Lower leg skin (tissue), 4 donors: ENCODE results near the gene FOXR1. TPM values are rescaled to one million over a fixed set of nuclear protein-coding genes. Genes with fewer than 3 reads are reported as not detected.

Experiments used
- DNase-seq, 2 donors: peaks; one replicate each; pipeline ENCODE4 v3.0.0-alpha.2; 2019; ENCODE audit warnings: low spot score in 2 of 2
- H3K4me3 ChIP-seq: fragments of 200-600 bp; sonication (generic); 2 replicates; pipeline ENCODE4 v1.5.1; 2017; ENCODE audit warnings: mild to moderate bottlenecking, low read depth; ENCODE audit not compliant: poor library complexity, severe bottlenecking
- POLR2A ChIP-seq, 2 donors: fragments of 450-650 bp; IDR thresholded peaks; one replicate each; pipeline ENCODE4 v1.6.1; 2016 to 2017; ENCODE audit warnings: antibody characterized with exemption in 2 of 2, mild to moderate bottlenecking in 1 of 2, moderate library complexity in 1 of 2
- WGBS, 2 donors: methylation state at CpG; one replicate each; pipeline ENCODE4 v1.1.5; 2018; 5-methylcytosine and 5-hydroxymethylcytosine counted together
- intact Hi-C: fragments of 100-400 bp; cut with DNase I; formaldehyde crosslinking; loops from one replicate; pipeline ENCODE4 v1.15.0; 2023; ENCODE audit warnings: low total_unique reads
- total RNA-seq, 4 donors: library from RNA; depleted of rRNA; stranded (reverse); fragments of >200 nt; gene quantifications; one replicate each; pipeline ENCODE4 v1.1.0, GENCODE V29; 2016
- TF ChIP-seq, protein P1 (sequence below), 3 donors: fragments of 450-650 bp; IDR thresholded peaks; one replicate each; pipeline ENCODE4 v1.5.1; 2016; ENCODE audit warnings: antibody characterized with exemption in 3 of 3, mild to moderate bottlenecking in 3 of 3, moderate library complexity in 2 of 3

The FOXR1 gene
- not detected for total RNA-seq

GRCh38 chr11:118971646-118972045 is at the start of gene FOXR1:
TSS of gene FOXR1 (plus strand) at chr11:118971761. CDS start at chr11:118971932, 171 bp downstream.
- H3K4me3 ChIP-seq = no peak within 1 kb of the TSS
- DNase-seq = no peak
- WGBS, 2 donors = 66 to 69% methylated on average over 20 to 31 of the region's 33 CpGs
- intact Hi-C loops = no loop called here
- TF ChIP-seq, protein P1, sequence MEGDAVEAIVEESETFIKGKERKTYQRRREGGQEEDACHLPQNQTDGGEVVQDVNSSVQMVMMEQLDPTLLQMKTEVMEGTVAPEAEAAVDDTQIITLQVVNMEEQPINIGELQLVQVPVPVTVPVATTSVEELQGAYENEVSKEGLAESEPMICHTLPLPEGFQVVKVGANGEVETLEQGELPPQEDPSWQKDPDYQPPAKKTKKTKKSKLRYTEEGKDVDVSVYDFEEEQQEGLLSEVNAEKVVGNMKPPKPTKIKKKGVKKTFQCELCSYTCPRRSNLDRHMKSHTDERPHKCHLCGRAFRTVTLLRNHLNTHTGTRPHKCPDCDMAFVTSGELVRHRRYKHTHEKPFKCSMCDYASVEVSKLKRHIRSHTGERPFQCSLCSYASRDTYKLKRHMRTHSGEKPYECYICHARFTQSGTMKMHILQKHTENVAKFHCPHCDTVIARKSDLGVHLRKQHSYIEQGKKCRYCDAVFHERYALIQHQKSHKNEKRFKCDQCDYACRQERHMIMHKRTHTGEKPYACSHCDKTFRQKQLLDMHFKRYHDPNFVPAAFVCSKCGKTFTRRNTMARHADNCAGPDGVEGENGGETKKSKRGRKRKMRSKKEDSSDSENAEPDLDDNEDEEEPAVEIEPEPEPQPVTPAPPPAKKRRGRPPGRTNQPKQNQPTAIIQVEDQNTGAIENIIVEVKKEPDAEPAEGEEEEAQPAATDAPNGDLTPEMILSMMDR (IDR thresholded peaks at IDR 0.05) = no peak
- no peak for TF ChIP-seq POLR2A (IDR thresholded peaks at IDR 0.05)

GRCh38 chr11:118921929-118922744 is 49.4 kb upstream of the FOXR1 start:
- peak; percentile 70 to 95 for DNase-seq
- TF ChIP-seq POLR2A (IDR thresholded peaks at IDR 0.05) = no peak
- TF ChIP-seq, protein P1 (IDR thresholded peaks at IDR 0.05) = no peak
- H3K4me3 ChIP-seq = peak overlapping the region; percentile 17
- intact Hi-C loops = no loop called here
- 5 to 9% methylated on average over 7 to 16 of the region's 20 CpGs for WGBS, 2 donors

DNA sequence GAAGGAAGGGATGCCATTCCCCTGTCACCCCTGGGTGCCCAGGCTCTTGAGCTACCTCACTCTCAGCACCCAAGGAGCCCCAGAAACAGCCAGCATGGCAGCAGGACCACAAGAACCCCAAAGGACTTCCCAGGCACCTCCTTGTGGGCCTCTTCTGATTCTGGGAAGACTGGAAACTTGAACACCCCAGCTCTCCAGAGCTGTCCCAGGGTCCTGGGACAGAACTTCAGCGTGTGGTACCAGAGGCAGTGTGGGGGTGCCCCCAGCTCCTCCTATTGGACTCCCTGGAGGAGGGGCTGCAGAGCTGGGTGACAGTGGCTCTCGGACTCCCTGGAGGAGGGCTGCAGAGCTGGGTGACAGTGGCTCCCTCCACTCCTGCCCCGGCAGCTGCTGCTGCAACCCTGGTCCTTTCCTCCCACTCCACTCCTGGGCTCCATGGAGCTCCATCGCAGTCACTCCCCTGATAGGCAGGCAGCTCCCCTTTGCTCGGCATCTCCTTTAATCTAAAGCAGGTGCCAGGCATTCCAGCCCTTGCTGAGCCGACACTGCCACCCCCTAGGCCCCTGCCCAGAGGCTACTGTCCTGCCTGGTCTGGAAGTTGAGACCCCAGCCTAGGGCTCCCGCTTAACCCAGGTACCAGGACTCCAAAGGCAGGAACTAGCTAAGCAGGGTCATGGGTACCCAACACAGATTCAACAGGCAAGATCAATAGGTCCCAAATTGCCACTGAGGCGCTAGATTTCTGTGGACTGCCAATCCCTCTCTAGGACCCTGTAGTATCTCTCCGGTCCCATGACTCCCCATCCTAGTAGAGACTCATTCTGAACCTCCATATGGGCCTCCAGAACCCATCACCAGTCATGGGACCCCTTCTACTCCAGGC is 48.6 kb upstream of the FOXR1 start:
- intact Hi-C loops = no loop called here
- 13 to 36% methylated on average over 9 of the region's 9 CpGs for WGBS, 2 donors
- H3K4me3 ChIP-seq = peak overlapping the region; percentile 89
- no peak for TF ChIP-seq POLR2A (IDR thresholded peaks at IDR 0.05)
- TF ChIP-seq, protein P1 (IDR thresholded peaks at IDR 0.05) = no peak
- DNase-seq = no peak

DNA sequence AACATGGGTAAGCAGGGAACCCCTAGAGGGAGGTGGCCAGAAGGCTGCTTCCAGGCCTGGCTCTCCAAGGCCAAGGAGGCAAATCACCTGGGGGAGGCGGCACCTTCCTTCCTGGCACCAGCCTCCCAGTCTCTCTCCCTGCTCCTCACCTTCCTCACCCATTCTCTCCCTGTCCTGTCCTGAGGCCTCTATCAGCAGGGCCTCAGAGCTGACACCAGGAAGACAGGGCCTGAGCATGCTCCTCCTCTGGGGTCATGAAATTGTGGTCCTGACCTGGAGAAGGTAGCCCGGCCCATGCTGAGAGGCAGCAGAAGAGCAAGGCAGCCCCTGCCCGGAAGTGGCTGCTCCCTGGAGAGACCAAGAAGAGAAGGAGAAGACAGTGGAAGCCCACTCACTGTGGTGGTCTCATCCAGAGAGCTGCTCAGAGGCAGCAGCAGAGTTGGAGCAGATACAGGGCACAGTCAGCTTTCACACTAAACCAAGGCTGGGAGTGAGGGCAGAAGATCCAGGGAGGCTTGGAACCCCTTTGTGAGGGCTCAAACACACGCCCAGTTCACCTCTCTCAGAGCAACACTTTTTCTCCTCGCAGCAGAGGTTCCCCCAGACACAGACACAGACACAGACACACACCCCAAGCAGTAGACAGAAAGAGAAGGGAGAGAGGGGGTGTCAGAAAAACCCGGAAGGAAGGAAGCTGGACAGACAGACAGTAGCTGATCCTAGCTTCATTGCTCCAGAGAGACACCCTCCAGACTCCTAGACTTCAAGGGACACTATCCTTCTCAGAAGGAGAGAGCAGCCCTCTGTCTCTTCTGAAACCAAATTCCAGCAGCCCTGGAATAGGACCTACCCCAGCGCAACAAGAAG is 47.6 kb upstream of the FOXR1 start:
- intact Hi-C loops = no loop called here
- peak in 1 of 2 donors; percentile 21 for DNase-seq
- peak overlapping the region; percentile 89 for H3K4me3 ChIP-seq
- WGBS, 2 donors = 4 to 8% methylated on average over 7 of the region's 7 CpGs
- TF ChIP-seq POLR2A (IDR thresholded peaks at IDR 0.05) = no peak
- TF ChIP-seq, protein P1 (IDR thresholded peaks at IDR 0.05) = no peak
